H54 (cell line): Measurements from ENCODE around the gene GAPT.

Experiments used
- DNase-seq: peaks from one replicate; pipeline ENCODE4 v3.0.0; 2011; ENCODE audit warnings: low spot score, mixed read lengths; ENCODE audit not compliant: insufficient read length
- FAIRE-seq: peaks from 3 replicates; lab custom pipeline; 2011; peaks lifted over from hg19 to GRCh38; lab: Jason Lieb, UNC
- POLR2A ChIP-seq: IDR thresholded peaks from 2 replicates; pipeline ENCODE4 v1.6.1; 2011; ENCODE audit warnings: low read depth, mild to moderate bottlenecking, low read length

Gene GAPT

GRCh38 chr5:58456486-58456885 lies 34.7 kb upstream of the GAPT start:
- FAIRE-seq (no peak), DNase-seq (no peak)
- TF ChIP-seq POLR2A: no peak

- TF ChIP-seq POLR2A: no peak
- DNase-seq (no peak), FAIRE-seq (no peak)
Observed at GRCh38 chr5:58457050-58457449, 34.2 kb upstream of the GAPT start.

GRCh38 chr5:58458141-58458742 lies 33.0 kb upstream of the GAPT start:
- FAIRE-seq: no peak
- no peak for DNase-seq
- no peak for TF ChIP-seq POLR2A

- TF ChIP-seq POLR2A: no peak
- DNase-seq (no peak), FAIRE-seq (no peak)
Observed at GRCh38 chr5:58458743-58459145, 32.5 kb upstream of the GAPT start.

- TF ChIP-seq POLR2A: no peak; the same call in 1 of the 2 replicates
- FAIRE-seq (no peak), DNase-seq (no peak)
Observed at GRCh38 chr5:58459146-58460001, 31.9 kb upstream of the GAPT start.

GRCh38 chr5:58460002-58460731 lies 31.1 kb upstream of the GAPT start, which contains the start of gene PLK2:
PLK2 (minus strand) TSS chr5:58460086; CDS start chr5:58459959, 127 bp downstream.
- TF ChIP-seq POLR2A: peak; percentile 100
- FAIRE-seq (no peak), DNase-seq (peak; percentile 59)

- DNase-seq: peak; percentile 45
- peak; percentile 81 for FAIRE-seq
- TF ChIP-seq POLR2A: peak; percentile 5; the same call in 1 of the 2 replicates
Observed at GRCh38 chr5:58460732-58461286, 30.4 kb upstream of the GAPT start.

GRCh38 chr5:58462154-58462553 lies 29.1 kb upstream of the GAPT start:
- DNase-seq (no peak), FAIRE-seq (no peak)
- TF ChIP-seq POLR2A: no peak

GRCh38 chr5:58462623-58463230 lies 28.5 kb upstream of the GAPT start:
- no peak for TF ChIP-seq POLR2A
- FAIRE-seq (no peak), DNase-seq (no peak)

GRCh38 chr5:58466939-58467338 lies 24.3 kb upstream of the GAPT start:
- no peak for DNase-seq
- no peak for TF ChIP-seq POLR2A
- peak; percentile 93 for FAIRE-seq

GRCh38 chr5:58469896-58470295 lies 21.3 kb upstream of the GAPT start:
- FAIRE-seq: peak; percentile 11
- no peak for DNase-seq
- no peak for TF ChIP-seq POLR2A

- DNase-seq (no peak), FAIRE-seq (no peak)
- TF ChIP-seq POLR2A: no peak
Observed at GRCh38 chr5:58475404-58475803, 15.8 kb upstream of the GAPT start.

- DNase-seq (no peak), FAIRE-seq (no peak)
- TF ChIP-seq POLR2A: no peak
Observed at GRCh38 chr5:58477760-58478376, 13.4 kb upstream of the GAPT start.
